B cell (primary cell): ENCODE data around the gene TPST1.

Experiments used
- CTCF ChIP-seq: fragments of 200-600 bp; IDR thresholded peaks from one replicate; pipeline ENCODE4 v1.8.0; 2022; ENCODE audit warnings: antibody characterized with exemption, mild to moderate bottlenecking
- EZH2 ChIP-seq: IDR thresholded peaks from 2 replicates; pipeline ENCODE4 v1.6.1; 2012; ENCODE audit warnings: borderline replicate concordance, low read depth, mild to moderate bottlenecking, moderate library complexity, low read length; ENCODE audit not compliant: insufficient read depth, poor library complexity, severe bottlenecking

DNA sequence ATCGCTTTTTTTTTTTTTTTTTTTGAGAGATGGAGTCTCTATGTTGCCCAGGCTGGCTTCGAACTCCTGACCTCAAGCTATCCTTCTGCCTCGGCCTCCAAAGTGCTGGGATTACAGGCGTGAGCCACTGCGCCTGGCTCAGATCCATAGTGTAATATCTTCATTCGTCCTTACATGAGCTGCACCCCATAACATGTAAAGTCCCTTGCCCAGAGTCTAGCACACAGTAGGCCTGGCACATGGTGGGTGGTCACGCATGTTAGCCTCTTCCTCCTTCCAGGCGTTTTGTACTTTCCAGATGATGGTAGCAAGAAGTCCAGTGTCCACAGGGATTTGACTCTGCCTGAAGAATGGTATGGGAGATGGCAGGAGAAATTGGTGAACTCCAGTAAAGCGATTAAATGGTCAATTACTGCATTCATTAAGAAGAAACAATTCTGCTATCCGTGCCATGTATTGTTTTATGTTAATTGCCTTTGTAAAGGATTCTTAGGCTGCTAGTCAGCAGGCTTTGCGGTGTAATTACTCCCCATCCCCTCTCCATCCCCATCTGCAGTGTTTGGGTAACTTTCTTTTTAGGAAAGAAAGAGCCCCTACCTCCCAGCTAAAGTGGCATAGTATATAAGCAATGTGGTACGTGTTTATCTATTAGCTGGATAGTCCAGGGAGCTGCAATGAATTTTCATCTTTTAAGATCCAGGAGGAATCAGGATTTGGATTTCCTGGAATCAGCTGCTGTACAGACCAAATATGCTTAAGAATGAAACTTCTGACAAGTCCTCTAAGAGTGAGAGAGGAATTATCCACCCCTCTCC, 1.2 kb downstream of the TPST1 start:
- TF ChIP-seq CTCF (no peak), EZH2 (no peak)
